GM18502 (cell line): ENCODE data around the gene BAIAP2L2.

ENCODE experiments used
- ATAC-seq: cut with Tn5 transposase; IDR thresholded peaks from one replicate; pipeline ENCODE4 v1.9.1; 2021; ENCODE audit warnings: mild to moderate bottlenecking; ENCODE audit not compliant: unreplicated experiment, poor library complexity

Gene BAIAP2L2

GRCh38 chr22:38070250-38070921, 40.1 kb downstream of the BAIAP2L2 start:
- no peak for ATAC-seq

GRCh38 chr22:38069372-38070249, 40.9 kb downstream of the BAIAP2L2 start:
- no peak for ATAC-seq

DNA sequence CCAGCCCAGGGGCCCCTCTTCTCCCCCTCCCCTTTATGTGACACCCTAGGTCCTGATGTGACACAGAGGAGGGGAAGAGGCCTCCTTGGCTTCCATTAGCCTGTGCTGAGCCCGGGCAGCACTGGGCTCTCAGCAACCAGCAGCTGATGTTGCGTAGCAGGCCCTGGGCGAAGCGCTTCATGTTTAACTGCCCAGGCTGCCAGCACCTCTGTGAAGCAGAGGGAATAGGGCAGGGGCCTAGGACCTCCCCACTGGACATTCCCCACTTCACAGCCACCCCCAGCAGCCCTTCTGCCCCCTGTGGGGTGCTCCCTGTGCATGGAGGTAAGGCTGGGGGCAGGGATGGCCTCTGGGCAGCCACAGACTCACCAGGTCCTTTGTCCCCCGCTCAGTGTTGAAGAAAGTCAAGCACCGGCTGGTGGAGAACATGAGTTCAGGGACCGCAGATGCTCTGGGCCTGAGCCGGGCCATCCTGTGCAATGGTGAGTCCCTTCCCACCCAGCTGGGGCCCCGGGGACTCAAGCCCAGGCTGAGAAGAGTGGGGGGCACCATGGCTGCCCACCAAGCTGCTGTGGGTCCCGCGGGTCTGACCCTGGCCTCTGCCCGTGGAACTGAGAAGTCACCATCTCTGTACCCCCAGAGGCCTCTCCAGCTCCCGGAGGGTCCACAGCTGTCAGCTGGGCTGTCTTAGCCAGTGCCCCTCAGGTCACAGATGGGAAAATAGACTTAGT, 41.7 kb downstream of the BAIAP2L2 start:
- ATAC-seq = no peak

GRCh38 chr22:38067761-38068360, 42.6 kb downstream of the BAIAP2L2 start:
- ATAC-seq = no peak

- no peak for ATAC-seq
These were observed 43.5 kb downstream of the BAIAP2L2 start for GRCh38 chr22:38067028-38067415.

DNA sequence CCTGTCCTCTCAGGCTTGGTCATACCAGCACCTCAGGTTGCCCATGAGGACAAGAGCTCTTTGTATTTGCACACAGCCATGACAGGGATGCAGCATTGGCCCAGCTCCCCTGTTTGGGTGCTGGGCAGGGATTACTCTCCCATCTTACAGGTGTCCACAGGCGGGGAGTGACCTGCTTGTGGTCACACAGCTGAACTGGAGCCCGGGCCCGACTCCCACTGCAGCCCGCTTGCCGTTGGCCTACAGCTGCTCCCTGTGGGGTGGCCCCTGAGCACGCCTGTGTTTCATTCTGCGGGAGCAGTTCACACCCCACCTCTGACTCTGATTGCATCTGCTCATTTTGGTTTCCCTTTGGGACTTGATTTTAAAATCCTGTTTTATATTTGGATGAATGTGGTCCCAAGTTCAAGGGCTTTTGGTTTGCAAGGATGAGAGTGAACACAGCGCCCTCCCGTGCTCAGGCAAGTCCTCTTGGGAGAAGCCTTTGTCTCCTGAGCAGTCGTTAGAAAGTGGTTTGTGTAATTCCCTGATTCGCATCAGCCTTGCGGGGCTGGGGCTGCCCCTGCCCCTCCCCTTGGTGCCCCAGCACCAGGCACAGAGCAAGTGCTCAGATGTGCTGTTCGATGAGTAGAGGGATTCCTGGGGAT, 44.0 kb downstream of the BAIAP2L2 start:
- no peak for ATAC-seq

DNA sequence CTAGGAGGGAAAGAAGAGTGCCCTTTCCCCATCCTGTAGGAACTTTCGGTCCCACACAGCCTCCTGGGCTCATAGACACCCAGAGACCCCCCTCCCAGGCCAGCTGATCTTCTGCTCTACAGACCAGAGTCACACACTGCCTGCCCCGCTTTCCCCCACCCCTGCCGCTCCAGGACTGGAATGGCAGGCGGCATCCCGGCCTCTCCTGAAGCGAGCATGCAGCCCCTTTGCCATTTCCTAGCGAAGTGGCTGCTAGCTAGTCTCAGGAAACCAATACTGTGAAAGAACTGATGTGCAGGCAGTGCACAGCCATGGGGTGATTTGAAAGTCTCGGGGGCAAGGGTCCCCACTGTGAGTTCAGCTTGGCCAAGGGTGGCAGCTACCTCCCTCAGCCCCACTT, 44.9 kb downstream of the BAIAP2L2 start:
- ATAC-seq = no peak

GRCh38 chr22:38062791-38063190, 47.7 kb downstream of the BAIAP2L2 start:
- no peak for ATAC-seq

DNA sequence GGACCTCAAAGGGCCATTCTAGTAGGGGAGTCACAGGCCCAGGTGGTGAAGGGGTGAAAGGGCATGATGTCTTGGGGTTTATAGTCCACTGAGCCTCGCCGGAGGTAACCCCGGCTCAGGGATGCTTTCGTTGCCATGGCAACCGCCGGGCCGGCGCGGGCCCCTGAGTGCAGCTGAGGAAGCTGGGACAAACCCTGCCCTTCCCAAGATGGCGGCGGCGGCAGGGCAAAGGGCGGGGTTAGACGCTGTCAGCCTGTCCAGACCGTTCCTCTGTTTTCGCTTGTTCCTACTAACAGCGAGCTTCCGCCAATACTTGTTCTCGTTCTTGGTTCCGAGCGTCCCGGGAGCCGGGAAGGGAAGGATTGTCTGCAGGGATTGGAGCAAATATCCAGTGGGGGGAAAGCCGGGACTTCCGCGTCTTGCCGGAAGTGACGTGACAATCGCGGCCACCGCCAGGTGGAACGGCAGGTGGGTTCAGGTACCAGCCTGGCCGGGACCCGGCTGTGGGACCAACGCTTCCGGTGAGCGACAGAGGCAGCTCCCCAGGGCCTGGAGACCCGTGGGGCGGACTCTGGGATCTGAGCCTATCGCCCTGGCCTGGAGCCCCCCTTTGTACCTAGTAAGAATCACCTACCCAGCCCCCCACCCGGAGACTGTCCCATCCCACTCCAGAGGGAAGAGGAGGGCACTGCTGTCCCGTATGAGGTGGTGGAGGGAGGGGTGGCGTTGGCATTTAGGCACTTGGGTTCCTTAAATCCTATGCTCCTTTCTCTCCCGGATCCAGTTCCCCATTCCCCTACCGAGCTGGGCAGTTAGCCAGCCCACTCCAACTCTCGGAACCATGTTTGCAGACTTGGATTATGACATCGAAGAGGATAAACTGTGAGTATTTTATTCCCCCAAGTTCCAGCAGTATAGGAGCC, 53.3 kb downstream of the BAIAP2L2 start, which contains the start of gene PICK1:
Gene PICK1, plus strand, starts transcription at position 436 of the 923 bp plus-strand sequence. Its CDS starts 406 bp downstream, at position 842.
- no peak for ATAC-seq

GRCh38 chr22:38051900-38052862, 58.3 kb downstream of the BAIAP2L2 start:
- no peak for ATAC-seq

DNA sequence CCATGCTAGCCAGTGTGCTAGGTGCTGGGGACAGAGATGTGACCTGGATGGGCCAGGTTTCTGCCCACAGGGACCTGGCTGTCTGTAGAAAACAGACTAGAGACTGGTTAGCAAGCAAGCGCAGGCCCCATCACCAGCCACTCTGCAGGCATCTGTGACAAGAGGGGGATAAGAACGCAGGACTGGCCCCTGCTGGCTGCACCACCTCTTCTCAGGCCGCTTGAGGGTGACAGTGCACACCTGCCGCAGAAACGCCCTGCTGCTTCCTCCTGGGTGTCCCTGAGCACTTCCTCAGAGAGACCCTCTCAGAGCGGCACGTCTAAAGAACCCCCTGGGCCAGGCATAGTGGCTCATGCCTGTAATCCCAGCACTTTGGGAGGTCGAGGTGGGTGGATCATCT, 59.2 kb downstream of the BAIAP2L2 start:
- no peak for ATAC-seq

DNA sequence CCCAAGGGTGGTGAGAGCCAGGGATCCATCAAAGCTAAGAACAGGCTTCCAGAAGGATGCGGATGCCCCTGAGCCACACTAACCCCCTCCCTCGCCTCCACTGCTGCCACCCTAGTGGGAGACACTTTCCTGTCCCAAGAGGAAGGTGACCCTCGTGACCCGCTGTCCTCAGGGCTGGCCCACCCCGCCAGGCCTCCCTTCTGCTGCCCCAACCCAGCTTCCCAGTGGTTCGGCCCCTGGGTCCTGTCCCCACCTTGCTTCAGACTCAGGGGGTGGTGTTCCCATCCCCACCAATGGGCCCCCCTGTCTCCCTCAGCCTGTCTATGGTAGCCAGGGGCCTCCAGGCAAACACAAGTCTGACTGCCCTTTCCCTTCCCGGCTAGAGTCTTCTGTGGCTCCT, 59.8 kb downstream of the BAIAP2L2 start:
- no peak for ATAC-seq

DNA sequence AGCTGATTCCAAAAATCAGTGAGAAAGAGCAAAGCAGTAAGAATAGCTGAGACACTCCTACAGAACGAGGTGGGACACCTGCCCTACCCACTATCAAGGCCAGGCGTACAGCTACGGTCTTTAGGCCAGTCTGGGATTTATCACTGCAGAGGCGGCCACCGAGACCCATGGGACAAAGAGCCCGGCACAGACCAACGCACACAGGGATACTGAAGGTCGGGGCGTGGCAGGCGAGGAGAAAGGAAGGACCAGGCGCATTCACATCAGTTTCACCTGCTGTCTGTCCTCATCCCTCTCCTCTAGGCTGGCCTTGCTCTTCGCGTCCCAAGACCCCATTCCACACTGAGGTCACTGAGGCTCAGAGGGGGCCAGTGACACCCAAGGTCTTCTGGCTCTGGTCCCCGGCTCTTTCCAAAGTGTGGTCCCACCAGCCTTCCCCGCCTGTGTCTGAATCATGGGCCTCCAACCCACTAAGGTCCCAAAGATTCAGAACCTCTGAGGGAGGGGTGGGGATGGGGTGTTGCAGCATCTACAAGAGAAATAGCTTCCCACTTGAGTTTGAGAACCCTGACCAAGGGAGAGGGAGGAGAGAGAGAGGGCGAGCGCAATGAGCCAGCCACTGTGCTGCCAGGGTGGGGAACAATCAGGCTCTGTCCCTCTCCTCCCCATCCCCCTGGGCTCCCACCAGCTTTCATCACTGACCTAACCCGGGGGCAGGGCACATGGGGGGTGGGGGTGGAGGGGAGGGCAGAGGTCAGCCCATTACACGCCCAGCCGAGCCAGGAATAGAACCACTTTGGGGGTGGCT, 60.5 kb downstream of the BAIAP2L2 start:
- no peak for ATAC-seq

DNA sequence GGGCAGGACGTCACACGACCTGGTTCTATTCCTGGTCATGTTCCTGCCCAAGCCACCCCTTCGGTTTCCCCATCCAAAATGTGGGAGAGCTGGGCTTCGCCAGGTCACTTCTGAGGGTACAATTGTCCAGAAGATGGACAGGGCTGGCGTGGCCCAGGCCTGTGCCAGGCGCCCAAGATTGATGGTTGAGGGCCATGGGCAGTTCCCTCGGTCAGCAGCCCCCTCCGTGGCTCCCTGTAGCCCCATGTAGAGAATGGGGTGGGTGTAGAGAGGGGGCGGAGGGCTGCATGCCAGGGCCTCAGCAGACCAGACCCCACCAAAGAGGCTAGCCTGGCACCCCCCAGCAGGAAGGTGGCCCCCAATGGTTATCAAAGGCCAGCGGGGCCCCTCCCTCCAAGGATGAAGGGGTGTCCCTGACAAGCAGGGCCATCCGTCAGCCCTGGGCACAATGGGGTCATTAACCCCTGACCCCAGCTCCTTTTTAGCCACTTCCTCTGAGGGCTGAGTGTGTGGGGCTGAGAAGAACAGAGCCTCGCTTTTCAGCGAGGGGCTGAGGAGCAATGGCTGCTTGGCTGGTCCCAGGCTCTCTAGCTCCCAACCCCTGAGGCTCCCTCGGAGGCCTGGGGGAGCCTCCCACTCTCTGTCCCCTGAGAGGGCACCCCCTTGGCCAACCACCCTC, 64.3 kb downstream of the BAIAP2L2 start:
- ATAC-seq = no peak

DNA sequence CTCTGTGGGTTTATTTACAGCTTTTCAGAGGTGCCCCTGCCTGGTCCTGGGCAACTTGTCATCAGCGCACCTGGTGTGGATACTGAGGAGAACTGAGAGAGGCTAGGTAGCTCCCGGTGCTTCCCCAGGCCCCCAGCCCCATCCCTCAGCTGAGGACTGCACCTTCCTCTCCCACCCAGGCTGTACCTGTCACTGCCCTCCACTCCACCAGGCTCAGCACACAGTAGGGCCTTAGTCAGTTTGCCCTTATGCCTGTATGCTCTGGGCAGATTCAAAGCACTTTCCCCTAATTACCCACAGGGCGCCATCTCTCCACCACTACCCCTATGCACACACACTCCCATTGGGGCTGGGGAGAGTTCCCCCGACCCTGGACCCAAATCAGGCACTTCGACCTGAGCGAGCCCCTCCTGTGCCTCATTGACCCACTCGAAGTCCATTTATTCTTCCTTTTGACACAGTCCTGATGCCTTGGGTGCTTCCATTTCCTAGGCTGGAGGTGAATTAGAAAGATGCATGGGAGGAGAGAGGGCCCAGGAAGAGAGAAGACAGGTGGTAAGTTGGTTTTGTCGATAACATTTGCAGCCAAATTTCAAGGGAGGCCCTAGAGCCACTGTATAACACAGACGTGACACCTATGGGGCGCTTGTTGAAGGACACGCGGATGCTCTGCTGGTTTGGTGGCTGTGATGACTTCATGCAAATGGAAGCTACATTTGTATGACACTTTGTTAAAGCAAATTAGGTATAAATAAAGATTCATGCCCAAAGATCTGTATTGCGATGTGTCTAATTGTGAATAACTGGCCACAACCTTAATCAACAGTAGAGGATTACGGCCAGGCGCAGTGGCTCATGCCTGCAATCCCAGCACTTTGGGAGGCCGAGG, 67.1 kb downstream of the BAIAP2L2 start:
- no peak for ATAC-seq

DNA sequence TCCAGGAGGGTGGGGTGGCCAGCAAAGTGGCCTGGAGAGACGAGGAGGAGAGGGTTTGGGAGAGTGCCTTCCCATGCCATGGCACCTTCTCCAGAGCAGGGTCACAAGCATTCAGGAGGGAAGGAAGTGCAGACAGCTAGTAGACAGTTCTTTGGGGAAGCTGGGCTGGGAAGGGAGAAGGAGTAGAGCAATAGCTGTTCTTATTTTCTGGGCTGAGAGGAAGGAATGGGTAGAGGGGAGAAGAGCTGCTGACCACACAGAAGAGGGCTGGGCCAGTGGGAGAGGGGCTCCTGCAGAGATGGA, 68.0 kb downstream of the BAIAP2L2 start:
- ATAC-seq = no peak
